Panc1 (cell line): ENCODE results near the gene SERTAD2.

Experiments
- CTCF ChIP-seq: fragments of 450-650 bp; IDR thresholded peaks from 2 replicates; pipeline ENCODE4 v1.5.1; 2017; ENCODE audit warnings: mild to moderate bottlenecking
- POLR2AphosphoS5 ChIP-seq: IDR thresholded peaks from 2 replicates; pipeline ENCODE4 v1.6.1; 2012; ENCODE audit warnings: mild to moderate bottlenecking, low read depth, low read length, moderate library complexity
- REST ChIP-seq, 2 experiments: IDR thresholded peaks; 2 replicates each; pipeline ENCODE4 v1.6.1; 2011 to 2012; ENCODE audit warnings: low read depth in 2 of 2, control low read depth in 1 of 2, low read length in 1 of 2, mild to moderate bottlenecking in 1 of 2, moderate library complexity in 1 of 2; ENCODE audit not compliant: insufficient read depth in 1 of 2
- TCF7L2 ChIP-seq: IDR thresholded peaks from 2 replicates; pipeline ENCODE4 v1.6.1; 2011; ENCODE audit warnings: mild to moderate bottlenecking, low read depth, low read length, inconsistent platforms

GRCh38 chr2:64640153-64641044, 13.3 kb downstream of the SERTAD2 start:
- TF ChIP-seq POLR2AphosphoS5 (no peak), CTCF (no peak), TCF7L2 (no peak), REST (IDR thresholded peaks at IDR 0.05; ENCODE audit: insufficient read depth in 1 of 2, low read depth in 2 of 2, low read length in 1 of 2) (no peak)
